Stimulated activated memory B cell treated with anti-CD40 and anti-IgM and Interleukin-4, amounts not matched to agents 10 μg/mL and 1 μg/mL and 100 μg/mL, for 72 hours (primary cell): ENCODE data around the gene SLC6A13.
"Not testable (repeated sequence)": the region's sequence is repeated elsewhere in the genome, so short reads cannot be mapped to it uniquely, and the experiment has no call there.

ENCODE experiments used
- ATAC-seq: fragments of 150-1000 bp; cut with Tn5 transposase; 2 replicates; pipeline ENCODE4 v1.10.0; 2021
- H3K27ac Mint-ChIP-seq: one replicate; pipeline ENCODE4 v1.8.0; 2022; ENCODE audit warnings: mild to moderate bottlenecking, mixed read lengths
- H3K27me3 Mint-ChIP-seq: one replicate; pipeline ENCODE4 v1.8.0; 2022; ENCODE audit warnings: mixed read lengths
- H3K36me3 Mint-ChIP-seq: one replicate; pipeline ENCODE4 v1.8.0; 2022; ENCODE audit warnings: mixed read lengths
- H3K4me1 Mint-ChIP-seq: one replicate; pipeline ENCODE4 v1.8.0; 2022; ENCODE audit warnings: mixed read lengths
- H3K4me3 Mint-ChIP-seq: one replicate; pipeline ENCODE4 v1.8.0; 2022; ENCODE audit warnings: mild to moderate bottlenecking, moderate library complexity, mixed read lengths
- H3K9me3 Mint-ChIP-seq: one replicate; pipeline ENCODE4 v1.8.0; 2022; ENCODE audit warnings: mixed read lengths

Gene SLC6A13

GRCh38 chr12:193261-193660, 69.4 kb downstream of the SLC6A13 start:
- peaks cover 3% of the 10 kb centered on the region for H3K9me3 Mint-ChIP-seq
- H3K4me1 Mint-ChIP-seq = no peaks in the 10 kb centered on the region
- peaks cover 56% of the 10 kb centered on the region for H3K27me3 Mint-ChIP-seq
- no peak for ATAC-seq
- no peak overlapping the region for H3K4me3 Mint-ChIP-seq
- H3K27ac Mint-ChIP-seq = no peak overlapping the region
- H3K36me3 Mint-ChIP-seq = no peaks in the 10 kb centered on the region

GRCh38 chr12:191541-191940, 71.1 kb downstream of the SLC6A13 start:
- H3K4me1 Mint-ChIP-seq = no peaks in the 10 kb centered on the region
- H3K9me3 Mint-ChIP-seq = peaks cover 3% of the 10 kb centered on the region
- H3K4me3 Mint-ChIP-seq = no peak overlapping the region
- H3K36me3 Mint-ChIP-seq = no peaks in the 10 kb centered on the region
- H3K27ac Mint-ChIP-seq = no peak overlapping the region
- peaks cover 49% of the 10 kb centered on the region for H3K27me3 Mint-ChIP-seq
- no peak for ATAC-seq

GRCh38 chr12:190881-191280, 71.8 kb downstream of the SLC6A13 start:
- no peak for ATAC-seq
- Mint-ChIP-seq H3K27ac (no peak overlapping the region), H3K36me3 (no peaks in the 10 kb centered on the region), H3K27me3 (peaks cover 56% of the 10 kb centered on the region), H3K4me1 (no peaks in the 10 kb centered on the region), H3K4me3 (no peak overlapping the region), H3K9me3 (peaks cover 3% of the 10 kb centered on the region)

GRCh38 chr12:189622-189962, 73.0 kb downstream of the SLC6A13 start:
- Mint-ChIP-seq H3K9me3 (peaks cover 3% of the 10 kb centered on the region), H3K27ac (no peak overlapping the region), H3K36me3 (no peaks in the 10 kb centered on the region), H3K4me1 (no peaks in the 10 kb centered on the region), H3K27me3 (peaks cover 64% of the 10 kb centered on the region), H3K4me3 (no peak overlapping the region)
- no peak for ATAC-seq

- peak; percentile 58 for ATAC-seq
- peaks cover 59% of the 10 kb centered on the region for H3K27me3 Mint-ChIP-seq
- H3K9me3 Mint-ChIP-seq = peaks cover 3% of the 10 kb centered on the region
- H3K36me3 Mint-ChIP-seq = no peaks in the 10 kb centered on the region
- peak overlapping the region; percentile 4 for H3K4me3 Mint-ChIP-seq
- H3K4me1 Mint-ChIP-seq = no peaks in the 10 kb centered on the region
- H3K27ac Mint-ChIP-seq = no peak overlapping the region
Observed at GRCh38 chr12:188910-189621, 73.6 kb downstream of the SLC6A13 start.

GRCh38 chr12:187986-188909, 74.4 kb downstream of the SLC6A13 start:
- H3K4me3 Mint-ChIP-seq, H3K4me1 Mint-ChIP-seq, H3K36me3 Mint-ChIP-seq, H3K9me3 Mint-ChIP-seq, ATAC-seq, H3K27ac Mint-ChIP-seq: not testable (repeated sequence)
- H3K27me3 Mint-ChIP-seq = peaks cover 60% of the 10 kb centered on the region

- Mint-ChIP-seq H3K9me3 (no peaks in the 10 kb centered on the region), H3K4me1 (no peaks in the 10 kb centered on the region), H3K27ac (no peak overlapping the region), H3K4me3 (no peak overlapping the region), H3K36me3 (no peaks in the 10 kb centered on the region), H3K27me3 (peaks cover 62% of the 10 kb centered on the region)
- ATAC-seq = no peak
Observed at GRCh38 chr12:186006-186625, 76.5 kb downstream of the SLC6A13 start.

GRCh38 chr12:185576-185955, 77.1 kb downstream of the SLC6A13 start:
- peaks cover under 1% of the 10 kb centered on the region for H3K4me1 Mint-ChIP-seq
- H3K4me3 Mint-ChIP-seq = no peak overlapping the region
- no peaks in the 10 kb centered on the region for H3K36me3 Mint-ChIP-seq
- no peak for ATAC-seq
- no peak overlapping the region for H3K27ac Mint-ChIP-seq
- no peaks in the 10 kb centered on the region for H3K9me3 Mint-ChIP-seq
- peaks cover 62% of the 10 kb centered on the region for H3K27me3 Mint-ChIP-seq

GRCh38 chr12:184811-185575, 77.6 kb downstream of the SLC6A13 start:
- peaks cover 6% of the 10 kb centered on the region for H3K4me1 Mint-ChIP-seq
- peaks cover 63% of the 10 kb centered on the region for H3K27me3 Mint-ChIP-seq
- no peaks in the 10 kb centered on the region for H3K36me3 Mint-ChIP-seq
- no peak overlapping the region for H3K27ac Mint-ChIP-seq
- ATAC-seq = no peak
- H3K4me3 Mint-ChIP-seq = no peak overlapping the region
- H3K9me3 Mint-ChIP-seq = no peaks in the 10 kb centered on the region

- Mint-ChIP-seq H3K36me3 (no peaks in the 10 kb centered on the region), H3K27ac (no peak overlapping the region), H3K27me3 (peaks cover 70% of the 10 kb centered on the region), H3K9me3 (no peaks in the 10 kb centered on the region), H3K4me1 (peaks cover 8% of the 10 kb centered on the region), H3K4me3 (no peak overlapping the region)
- ATAC-seq = no peak
Observed at GRCh38 chr12:182381-182892, 80.2 kb downstream of the SLC6A13 start.

- H3K4me1 Mint-ChIP-seq = peaks cover 8% of the 10 kb centered on the region
- no peak for ATAC-seq
- H3K36me3 Mint-ChIP-seq = no peaks in the 10 kb centered on the region
- no peak overlapping the region for H3K27ac Mint-ChIP-seq
- H3K9me3 Mint-ChIP-seq = no peaks in the 10 kb centered on the region
- H3K27me3 Mint-ChIP-seq = peaks cover 70% of the 10 kb centered on the region
- H3K4me3 Mint-ChIP-seq = no peak overlapping the region
Observed at GRCh38 chr12:181921-182320, 80.7 kb downstream of the SLC6A13 start.

- Mint-ChIP-seq H3K4me3 (no peak overlapping the region), H3K27me3 (peaks cover 60% of the 10 kb centered on the region), H3K36me3 (no peaks in the 10 kb centered on the region), H3K9me3 (no peaks in the 10 kb centered on the region), H3K27ac (no peak overlapping the region), H3K4me1 (peaks cover 8% of the 10 kb centered on the region)
- ATAC-seq = peak; percentile 44
Observed at GRCh38 chr12:180445-180844, 82.2 kb downstream of the SLC6A13 start.

- peaks cover 62% of the 10 kb centered on the region for H3K27me3 Mint-ChIP-seq
Observed at GRCh38 chr12:179885-180284, 82.8 kb downstream of the SLC6A13 start.

GRCh38 chr12:179131-179884, 83.3 kb downstream of the SLC6A13 start:
- H3K27ac Mint-ChIP-seq = no peak overlapping the region
- H3K36me3 Mint-ChIP-seq = no peaks in the 10 kb centered on the region
- no peak overlapping the region for H3K4me3 Mint-ChIP-seq
- ATAC-seq = no peak
- peaks cover 64% of the 10 kb centered on the region for H3K27me3 Mint-ChIP-seq
- H3K4me1 Mint-ChIP-seq = peaks cover 8% of the 10 kb centered on the region
- no peaks in the 10 kb centered on the region for H3K9me3 Mint-ChIP-seq

More at GRCh38 chr12:179885-180284, 82.8 kb downstream of the SLC6A13 start:
- Mint-ChIP-seq H3K9me3 (no peaks in the 10 kb centered on the region), H3K4me3 (no peak overlapping the region), H3K27ac (no peak overlapping the region), H3K4me1 (peaks cover 8% of the 10 kb centered on the region), H3K36me3 (no peaks in the 10 kb centered on the region)
- ATAC-seq = no peak
